Measurements from ENCODE around the gene SLC17A7.

The SLC17A7 gene

DNA sequence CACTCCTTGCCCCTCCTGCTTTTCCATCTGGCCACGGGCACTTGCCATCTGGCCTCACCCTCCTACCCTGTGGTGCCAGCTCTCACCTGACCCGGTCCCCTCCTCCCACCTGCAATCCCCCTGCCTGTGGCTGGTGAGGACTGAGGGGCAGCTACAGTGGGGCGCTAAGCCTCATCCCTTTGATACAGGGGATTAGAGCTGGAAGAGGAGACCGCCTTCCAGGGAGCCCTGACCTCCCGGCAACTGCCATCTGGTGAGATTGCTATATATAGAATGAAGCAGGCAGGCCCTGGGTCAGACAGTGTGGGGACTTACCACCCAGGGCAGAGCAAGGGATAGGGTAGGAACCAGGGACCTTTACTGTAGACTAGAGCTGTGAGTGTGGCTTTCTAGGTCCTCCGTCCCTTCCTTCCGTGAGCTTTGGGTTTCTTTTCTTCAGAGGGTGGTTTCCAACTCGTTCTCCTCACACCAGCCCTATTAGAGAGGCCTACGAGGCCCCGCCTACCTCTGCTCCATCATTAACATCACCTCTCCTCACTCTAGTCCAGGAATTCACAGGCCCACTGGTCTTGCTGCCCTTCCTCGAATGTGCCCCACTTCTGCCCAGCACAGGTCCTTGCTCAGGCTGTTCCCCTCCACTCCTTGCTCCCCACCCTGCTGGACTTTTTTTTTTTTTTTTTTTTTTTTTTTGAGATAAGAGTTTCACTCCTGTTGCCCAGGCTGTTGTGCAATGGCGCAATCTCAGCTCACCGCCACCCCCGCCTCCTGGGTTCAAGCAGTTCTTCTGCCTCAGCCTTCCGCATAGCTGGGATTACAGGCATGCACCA lies 45.5 kb downstream of the SLC17A7 start:
- Histone ChIP-seq H3K4me1 (ENCODE audit: control insufficient read depth, insufficient read depth, low read length) (no peaks in the 10 kb centered on the region), H3K4me2 (ENCODE audit: low read length) (no peak overlapping the region), H3K9me3 (replicated peaks; ENCODE audit: low read length) (no peaks in the 10 kb centered on the region), H3K9ac (ENCODE audit: low read depth, low read length) (no peak overlapping the region), H3K27me3 (ENCODE audit: control insufficient read depth, insufficient read depth, low read length) (peaks cover 53% of the 10 kb centered on the region), H3K4me3 (ENCODE audit: low read length) (no peak overlapping the region), H3K36me3 (ENCODE audit: insufficient read depth, low read length) (no peaks in the 10 kb centered on the region)

DNA sequence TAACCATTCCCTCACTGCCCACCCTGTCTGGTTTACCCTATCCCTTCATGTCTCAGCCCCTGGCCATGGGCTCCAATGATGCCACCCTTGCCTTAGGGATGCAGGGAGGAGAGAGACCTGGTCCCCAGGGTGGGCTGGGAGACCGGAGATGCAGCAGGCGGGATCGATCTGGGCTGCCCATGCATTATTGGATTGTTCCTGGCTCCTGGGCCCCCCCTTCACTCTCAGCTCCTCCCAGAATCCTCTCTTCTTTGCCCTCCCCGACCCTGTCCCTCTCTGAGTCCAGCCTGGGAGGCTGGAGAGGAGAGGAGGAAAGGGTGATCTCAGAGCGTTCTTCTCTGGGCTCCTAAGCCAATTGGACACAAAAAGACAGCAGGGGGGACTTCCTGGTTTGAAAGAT lies 47.4 kb downstream of the SLC17A7 start:
- Histone ChIP-seq H3K9me3 (replicated peaks; ENCODE audit: low read length) (no peaks in the 10 kb centered on the region), H3K9ac (ENCODE audit: low read depth, low read length) (no peak overlapping the region), H3K4me3 (ENCODE audit: low read length) (no peak overlapping the region), H3K4me1 (ENCODE audit: control insufficient read depth, insufficient read depth, low read length) (no peaks in the 10 kb centered on the region), H3K4me2 (ENCODE audit: low read length) (no peak overlapping the region), H3K36me3 (ENCODE audit: insufficient read depth, low read length) (no peaks in the 10 kb centered on the region), H3K27me3 (ENCODE audit: control insufficient read depth, insufficient read depth, low read length) (peaks cover 63% of the 10 kb centered on the region)

DNA sequence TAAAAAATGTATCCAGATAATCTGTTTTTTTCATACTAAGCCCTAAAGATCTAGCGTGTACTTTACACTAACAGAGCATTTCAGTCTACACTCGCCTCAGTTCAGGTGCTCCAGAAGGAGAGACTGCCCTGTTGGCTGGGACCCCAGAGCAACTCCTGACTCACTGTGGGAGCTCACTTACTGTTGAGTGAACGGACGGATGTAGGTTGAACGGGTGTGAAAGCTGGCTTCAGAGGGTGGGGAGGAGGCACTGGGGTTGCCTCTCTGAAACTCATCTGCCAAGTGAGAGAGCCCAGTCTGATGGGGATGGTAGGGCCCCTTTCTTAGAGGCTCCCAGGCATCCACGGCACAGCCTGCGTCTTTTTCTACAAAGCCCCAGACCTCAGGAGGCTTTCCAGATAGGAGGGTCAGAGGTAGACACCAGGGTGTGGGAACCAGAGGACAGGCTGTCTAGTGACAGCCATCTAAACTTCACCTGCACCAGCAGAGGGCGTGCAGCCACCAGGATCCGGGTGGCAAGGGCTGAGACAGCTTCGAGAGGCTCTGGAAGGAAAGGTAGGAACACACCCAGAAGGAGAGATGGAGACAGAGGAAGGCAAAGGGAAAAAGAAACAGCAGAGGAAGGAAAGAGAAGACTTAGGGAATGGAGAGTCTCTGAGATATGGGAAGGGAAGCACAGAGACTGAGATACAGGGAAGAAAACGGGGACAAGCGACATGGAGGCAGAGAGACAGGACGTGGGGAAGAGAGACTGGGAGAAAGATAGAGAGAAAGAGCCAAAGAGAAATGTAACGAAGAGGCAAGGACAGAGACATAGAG lies 49.5 kb downstream of the SLC17A7 start:
- Histone ChIP-seq H3K27me3 (ENCODE audit: control insufficient read depth, insufficient read depth, low read length) (peaks cover 53% of the 10 kb centered on the region), H3K4me2 (ENCODE audit: low read length) (no peak overlapping the region), H3K36me3 (ENCODE audit: insufficient read depth, low read length) (no peaks in the 10 kb centered on the region), H3K4me1 (ENCODE audit: control insufficient read depth, insufficient read depth, low read length) (no peaks in the 10 kb centered on the region), H3K9me3 (replicated peaks; ENCODE audit: low read length) (no peaks in the 10 kb centered on the region), H3K9ac (ENCODE audit: low read depth, low read length) (no peak overlapping the region), H3K4me3 (ENCODE audit: low read length) (no peak overlapping the region)

- no peaks in the 10 kb centered on the region for H3K9me3 ChIP-seq (replicated peaks; ENCODE audit: low read length)
- H3K4me1 ChIP-seq (ENCODE audit: control insufficient read depth, insufficient read depth, low read length), result no peaks in the 10 kb centered on the region
- no peak overlapping the region for H3K4me2 ChIP-seq (ENCODE audit: low read length)
- H3K36me3 ChIP-seq (ENCODE audit: insufficient read depth, low read length), result no peaks in the 10 kb centered on the region
- no peak overlapping the region for H3K9ac ChIP-seq (ENCODE audit: low read depth, low read length)
- no peak overlapping the region for H3K4me3 ChIP-seq (ENCODE audit: low read length)
- H3K27me3 ChIP-seq (ENCODE audit: control insufficient read depth, insufficient read depth, low read length), result peaks cover 53% of the 10 kb centered on the region
Observed at GRCh38 chr19:49390929-49391359, 50.4 kb downstream of the SLC17A7 start.

- Histone ChIP-seq H3K9me3 (replicated peaks; ENCODE audit: low read length) (no peaks in the 10 kb centered on the region), H3K27me3 (ENCODE audit: control insufficient read depth, insufficient read depth, low read length) (peaks cover 48% of the 10 kb centered on the region), H3K4me1 (ENCODE audit: control insufficient read depth, insufficient read depth, low read length) (no peaks in the 10 kb centered on the region), H3K36me3 (ENCODE audit: insufficient read depth, low read length) (no peaks in the 10 kb centered on the region), H3K9ac (ENCODE audit: low read depth, low read length) (no peak overlapping the region), H3K4me2 (ENCODE audit: low read length) (no peak overlapping the region), H3K4me3 (ENCODE audit: low read length) (no peak overlapping the region)
Observed at GRCh38 chr19:49390131-49390928, 51.0 kb downstream of the SLC17A7 start.

GRCh38 chr19:49389406-49389805 lies 51.9 kb downstream of the SLC17A7 start:
- H3K9me3 ChIP-seq (replicated peaks; ENCODE audit: low read length), result no peaks in the 10 kb centered on the region
- no peaks in the 10 kb centered on the region for H3K4me1 ChIP-seq (ENCODE audit: control insufficient read depth, insufficient read depth, low read length)
- no peak overlapping the region for H3K4me2 ChIP-seq (ENCODE audit: low read length)
- no peak overlapping the region for H3K4me3 ChIP-seq (ENCODE audit: low read length)
- H3K9ac ChIP-seq (ENCODE audit: low read depth, low read length), result no peak overlapping the region
- H3K36me3 ChIP-seq (ENCODE audit: insufficient read depth, low read length), result no peaks in the 10 kb centered on the region
- peaks cover 39% of the 10 kb centered on the region for H3K27me3 ChIP-seq (ENCODE audit: control insufficient read depth, insufficient read depth, low read length)

- H3K27me3 ChIP-seq (ENCODE audit: control insufficient read depth, insufficient read depth, low read length), result peaks cover 25% of the 10 kb centered on the region
- H3K4me2 ChIP-seq (ENCODE audit: low read length), result no peak within 1 kb of the TSS
- H3K4me3 ChIP-seq (ENCODE audit: low read length), result no peak within 1 kb of the TSS
- H3K9me3 ChIP-seq (replicated peaks; ENCODE audit: low read length), result peaks cover 5% of the 10 kb centered on the region
- no peak within 1 kb of the TSS for H3K9ac ChIP-seq (ENCODE audit: low read depth, low read length)
- no peaks in the 10 kb centered on the region for H3K36me3 ChIP-seq (ENCODE audit: insufficient read depth, low read length)
- no peaks in the 10 kb centered on the region for H3K4me1 ChIP-seq (ENCODE audit: control insufficient read depth, insufficient read depth, low read length)
Observed at GRCh38 chr19:49387936-49388372, 53.4 kb downstream of the SLC17A7 start, which contains the start of gene KASH5. TSS of gene KASH5 (plus strand) at chr19:49388249. CDS start at chr19:49390884, 2,635 bp downstream.

- Histone ChIP-seq H3K36me3 (ENCODE audit: insufficient read depth, low read length) (no peaks in the 10 kb centered on the region), H3K4me1 (ENCODE audit: control insufficient read depth, insufficient read depth, low read length) (no peaks in the 10 kb centered on the region), H3K4me2 (ENCODE audit: low read length) (no peak overlapping the region), H3K9ac (ENCODE audit: low read depth, low read length) (no peak overlapping the region), H3K9me3 (replicated peaks; ENCODE audit: low read length) (peaks cover 5% of the 10 kb centered on the region), H3K27me3 (ENCODE audit: control insufficient read depth, insufficient read depth, low read length) (peaks cover 6% of the 10 kb centered on the region), H3K4me3 (ENCODE audit: low read length) (no peak overlapping the region)
Observed at GRCh38 chr19:49383599-49383998, 57.7 kb downstream of the SLC17A7 start.

- H3K9ac ChIP-seq (ENCODE audit: low read depth, low read length), result no peak overlapping the region
- H3K36me3 ChIP-seq (ENCODE audit: insufficient read depth, low read length), result no peaks in the 10 kb centered on the region
- peaks cover 6% of the 10 kb centered on the region for H3K27me3 ChIP-seq (ENCODE audit: control insufficient read depth, insufficient read depth, low read length)
- no peak overlapping the region for H3K4me3 ChIP-seq (ENCODE audit: low read length)
- H3K4me2 ChIP-seq (ENCODE audit: low read length), result no peak overlapping the region
- peaks cover 5% of the 10 kb centered on the region for H3K9me3 ChIP-seq (replicated peaks; ENCODE audit: low read length)
- no peaks in the 10 kb centered on the region for H3K4me1 ChIP-seq (ENCODE audit: control insufficient read depth, insufficient read depth, low read length)
Observed at GRCh38 chr19:49382639-49383038, 58.7 kb downstream of the SLC17A7 start.

DNA sequence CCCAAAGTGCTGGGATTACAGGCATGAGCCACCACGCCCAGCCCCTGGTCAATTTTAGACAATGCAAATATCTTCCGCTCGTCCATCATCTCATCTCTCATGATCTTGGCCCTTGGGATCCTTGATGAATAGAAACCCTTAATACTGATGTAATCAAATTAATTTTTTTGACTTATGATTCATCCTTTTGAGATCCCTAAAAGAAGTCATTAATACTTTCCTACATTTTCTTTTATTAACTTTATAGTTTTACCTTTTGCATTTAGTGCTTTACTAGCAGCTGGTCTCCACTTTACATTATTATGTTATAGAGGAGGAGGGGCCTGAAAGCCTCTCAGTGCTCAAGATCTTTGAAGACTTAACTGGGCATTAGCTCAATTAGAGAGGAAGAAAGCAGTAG lies 60.9 kb downstream of the SLC17A7 start:
- no peak overlapping the region for H3K4me2 ChIP-seq (ENCODE audit: low read length)
- H3K27me3 ChIP-seq (ENCODE audit: control insufficient read depth, insufficient read depth, low read length), result peaks cover 17% of the 10 kb centered on the region
- no peaks in the 10 kb centered on the region for H3K36me3 ChIP-seq (ENCODE audit: insufficient read depth, low read length)
- no peak overlapping the region for H3K4me3 ChIP-seq (ENCODE audit: low read length)
- no peaks in the 10 kb centered on the region for H3K4me1 ChIP-seq (ENCODE audit: control insufficient read depth, insufficient read depth, low read length)
- peaks cover 5% of the 10 kb centered on the region for H3K9me3 ChIP-seq (replicated peaks; ENCODE audit: low read length)
- no peak overlapping the region for H3K9ac ChIP-seq (ENCODE audit: low read depth, low read length)

All from skeletal muscle satellite cell (primary cell).